Superior temporal gyrus (tissue), 1 donor: ENCODE measurements around the gene SMDT1.
"Not testable (repeated sequence)": the region's sequence is repeated elsewhere in the genome, so short reads cannot be mapped to it uniquely, and the experiment has no call there.

ENCODE experiments used
- DNase-seq: peaks from one replicate; pipeline ENCODE4 v3.0.0-alpha.2; 2016; ENCODE audit errors: extremely low spot score

Gene SMDT1

GRCh38 chr22:42070517-42071422, 8.7 kb upstream of the SMDT1 start, which contains the start of gene NAGA:
NAGA (minus strand) TSS chr22:42070812; CDS start chr22:42070297, 515 bp downstream.
- peak; percentile 93 for DNase-seq

- DNase-seq: not testable (repeated sequence)
These were observed 8.0 kb upstream of the SMDT1 start for GRCh38 chr22:42071508-42071907.

GRCh38 chr22:42072606-42073330, 6.7 kb upstream of the SMDT1 start:
- DNase-seq: no peak

GRCh38 chr22:42073621-42074041, 5.9 kb upstream of the SMDT1 start:
- no peak for DNase-seq

DNA sequence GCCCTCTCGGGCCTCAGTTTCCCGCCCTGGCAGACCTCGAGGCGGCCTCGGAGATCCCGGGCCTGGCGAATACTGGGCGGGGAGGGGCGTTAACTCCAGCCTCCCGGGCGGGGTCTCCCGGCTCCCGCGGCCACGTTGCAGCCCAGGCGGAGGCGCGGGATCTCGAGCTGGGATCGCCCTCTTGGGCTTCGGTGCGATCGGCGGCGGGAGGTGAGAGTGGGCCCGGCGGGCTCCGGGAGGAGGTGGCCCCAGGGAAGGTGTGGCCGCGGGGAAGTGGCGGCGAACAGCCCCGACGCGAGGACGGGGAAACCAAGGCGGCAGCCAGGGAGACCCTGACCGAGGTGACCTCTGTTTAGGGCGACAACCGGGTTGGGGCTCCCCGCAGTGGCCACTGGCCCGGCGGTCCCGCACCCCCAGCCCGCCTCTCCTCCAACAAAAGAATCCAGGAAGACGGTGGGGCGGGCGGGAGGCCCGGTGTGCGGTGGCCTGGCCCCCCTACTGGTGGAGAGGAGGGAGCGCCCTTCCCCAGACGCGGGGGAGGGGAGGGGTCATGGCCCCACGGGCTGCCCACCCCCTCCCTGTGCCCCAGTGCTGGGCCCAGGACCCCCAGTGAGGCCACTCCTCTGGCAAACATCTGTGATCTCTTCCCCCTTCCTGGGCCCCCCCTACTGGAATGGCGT, 5.2 kb upstream of the SMDT1 start, which contains the start of gene PHETA2:
Gene PHETA2 (plus strand): TSS at position 117 of the 680 bp plus-strand sequence. CDS start 3,046 bp downstream, outside the sequence.
- DNase-seq: no peak

- DNase-seq: no peak
These were observed 4.4 kb upstream of the SMDT1 start for GRCh38 chr22:42074846-42075676.

DNA sequence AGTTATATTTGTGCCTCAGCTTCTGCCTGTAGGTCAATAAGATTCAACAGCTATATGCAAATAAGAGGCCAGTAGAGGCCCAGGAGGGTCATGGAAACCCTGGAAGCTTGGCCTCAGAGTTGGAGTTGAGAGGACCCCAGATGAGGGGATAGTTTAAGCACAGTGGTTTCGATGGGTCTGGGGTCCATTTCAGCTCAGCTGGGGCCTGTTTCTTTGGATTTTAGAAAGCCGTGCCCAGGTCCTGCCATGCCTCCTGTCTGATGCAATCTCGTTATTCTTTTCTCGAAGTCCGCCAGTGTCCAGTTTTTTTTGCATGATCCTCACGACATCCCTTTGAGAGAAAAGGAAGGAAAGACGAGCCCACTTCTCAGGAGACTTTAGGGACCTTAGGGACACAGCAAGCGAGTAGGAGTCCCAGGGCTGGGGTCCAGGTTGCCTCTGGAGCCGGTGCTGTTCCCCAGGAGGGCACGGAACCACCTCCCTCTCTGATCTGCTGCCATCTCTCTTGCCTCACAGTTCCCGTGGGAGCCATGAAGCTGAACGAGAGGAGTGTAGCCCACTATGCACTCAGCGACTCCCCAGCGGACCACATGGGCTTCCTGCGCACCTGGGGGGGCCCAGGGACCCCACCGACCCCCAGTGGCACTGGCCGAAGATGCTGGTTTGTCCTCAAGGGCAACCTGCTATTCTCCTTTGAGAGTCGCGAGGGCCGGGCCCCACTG, 2.6 kb upstream of the SMDT1 start:
- DNase-seq: no peak

- no peak for DNase-seq
These were observed 1.9 kb upstream of the SMDT1 start for GRCh38 chr22:42077486-42078125.

DNA sequence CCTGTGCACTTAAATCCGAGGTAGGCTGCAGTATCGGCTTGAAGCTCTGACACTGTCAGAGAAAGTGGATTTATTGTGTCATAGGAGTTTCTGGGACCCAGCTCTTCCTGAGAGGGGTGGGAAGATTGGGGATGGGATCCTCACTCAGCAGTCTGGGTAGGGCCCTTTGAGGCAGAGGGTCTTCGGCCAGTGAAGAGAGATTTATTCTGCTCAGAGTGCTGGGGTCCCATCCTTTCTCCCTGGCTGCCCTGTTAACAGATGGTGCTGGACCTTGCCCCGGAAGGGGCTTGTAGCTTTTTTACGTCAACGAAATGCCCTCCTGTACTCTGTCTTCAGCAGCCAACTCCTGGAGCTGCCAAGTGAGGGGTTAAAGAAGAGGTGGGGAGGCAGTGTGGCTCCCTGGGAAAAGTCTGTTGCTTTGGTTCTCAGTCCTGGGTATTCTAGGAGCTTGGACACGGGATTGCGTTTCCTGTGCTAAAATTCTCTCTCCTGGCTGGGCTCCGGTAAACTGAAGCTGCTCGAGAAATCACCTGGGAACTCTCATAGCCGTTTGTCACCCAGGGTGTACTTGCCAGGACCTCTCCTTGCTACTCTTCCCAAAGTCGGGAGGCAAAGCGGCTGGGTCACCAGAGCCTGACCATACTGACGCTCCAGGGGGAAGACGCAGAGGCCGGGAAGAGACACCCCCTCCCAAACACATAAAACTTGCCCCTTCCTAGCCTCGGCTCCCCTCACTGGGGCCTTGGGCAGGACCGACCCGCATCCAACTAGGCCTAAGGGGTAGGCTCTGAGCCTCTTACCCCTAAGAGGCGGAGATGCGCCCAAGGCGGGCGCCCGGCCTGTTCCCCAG, 806 bp upstream of the SMDT1 start:
- no peak for DNase-seq

DNA sequence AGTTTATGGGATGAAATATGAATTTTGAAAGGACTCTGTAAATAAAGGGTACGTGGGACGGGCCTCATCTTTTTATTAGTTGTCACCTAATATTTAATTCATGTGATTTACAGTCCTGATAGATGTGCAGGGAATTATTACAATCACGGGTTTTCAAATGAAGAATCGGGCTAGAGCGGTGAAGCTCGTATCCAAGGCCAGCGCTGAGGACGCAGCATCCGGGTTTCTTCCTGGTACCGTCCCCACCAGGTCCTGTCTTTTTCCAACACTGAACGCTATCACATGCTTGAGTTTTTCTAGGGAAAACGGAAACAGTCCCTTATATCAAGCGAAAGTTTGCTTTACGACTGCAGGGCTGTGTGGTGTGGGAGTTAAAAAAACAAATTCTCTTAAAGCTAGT, 787 bp downstream of the SMDT1 start:
- peak; percentile 81 for DNase-seq

DNA sequence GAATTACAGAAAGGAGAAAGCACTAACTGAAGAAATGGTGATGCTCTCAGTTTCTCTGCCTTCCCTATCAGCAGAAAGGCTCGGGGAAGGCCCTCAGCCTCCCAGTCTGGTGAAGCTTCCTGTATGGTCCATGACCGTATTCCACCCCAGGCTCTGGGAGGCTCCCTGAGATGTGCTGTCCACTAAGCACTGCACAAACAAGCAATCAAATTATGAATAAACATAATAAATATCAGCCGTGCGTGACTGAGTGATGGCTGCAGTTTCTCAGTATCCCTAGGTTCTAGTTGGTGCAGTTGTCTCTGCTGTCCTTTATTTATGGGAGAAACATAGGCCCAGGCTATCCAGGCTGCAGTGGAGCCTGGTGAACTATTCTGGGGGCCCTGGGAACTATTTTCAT, 3.6 kb downstream of the SMDT1 start:
- no peak for DNase-seq

DNA sequence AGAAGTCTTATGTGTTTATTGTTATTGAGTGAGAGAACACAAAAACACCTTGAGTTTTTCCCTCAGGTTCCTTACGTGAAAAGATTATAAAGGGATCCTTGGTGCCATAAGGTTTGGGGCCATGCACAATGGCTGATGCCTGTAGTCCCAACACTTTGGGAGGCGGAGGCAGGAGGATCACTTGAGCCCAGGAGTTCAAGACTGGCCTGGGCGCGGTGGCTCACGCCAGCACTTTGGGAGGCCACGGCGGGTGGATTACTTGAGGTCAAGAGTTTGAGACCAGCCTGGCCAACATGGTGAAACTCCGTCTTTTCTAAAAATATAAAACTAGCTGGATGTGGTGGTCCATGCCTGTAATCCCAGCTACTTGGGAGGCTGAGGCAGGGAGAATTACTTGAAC, 5.4 kb downstream of the SMDT1 start:
- DNase-seq: no peak

GRCh38 chr22:42086051-42086450, 6.6 kb downstream of the SMDT1 start:
- DNase-seq: no peak

DNA sequence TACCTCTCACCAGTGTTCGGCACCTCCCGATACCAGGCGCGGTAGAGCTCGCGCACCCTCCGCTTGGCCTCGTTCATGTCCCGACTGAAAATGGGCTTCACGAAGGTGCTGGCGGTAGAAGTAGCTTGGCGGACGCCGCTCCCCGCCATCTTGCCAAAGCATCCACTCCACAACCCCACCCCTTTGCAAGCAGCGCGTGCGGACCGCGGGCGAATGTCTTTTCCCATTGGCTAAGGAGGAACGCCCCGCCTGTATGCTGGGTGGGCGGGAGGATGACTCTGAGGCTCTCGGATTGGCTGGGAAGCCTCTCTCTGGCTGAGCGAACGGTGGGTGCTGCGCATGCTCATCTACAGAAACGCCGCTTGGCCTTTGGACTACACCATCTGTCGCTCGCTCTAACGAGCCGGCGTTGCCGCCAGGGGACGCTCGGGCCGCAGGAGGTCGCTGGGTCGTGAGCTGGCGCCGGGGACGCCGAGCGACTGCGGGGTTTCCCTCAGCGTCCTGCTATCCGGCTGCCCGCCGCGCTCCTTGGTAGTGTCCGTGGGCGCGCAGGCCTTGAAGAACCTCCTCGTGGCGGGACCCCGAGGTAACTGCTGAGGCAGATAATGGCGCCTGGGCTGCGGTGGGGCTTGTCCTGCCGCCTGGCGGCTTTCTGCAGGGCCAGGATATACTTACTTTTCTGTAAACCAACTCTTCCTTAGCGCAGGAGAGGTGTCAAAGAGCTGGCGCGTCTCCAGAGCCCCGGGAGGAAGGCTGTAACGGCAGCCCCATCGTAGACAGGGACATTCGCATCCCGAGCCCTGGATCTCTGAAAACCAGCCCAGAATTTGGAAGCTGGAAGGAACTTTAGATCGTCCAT, 11.3 kb downstream of the SMDT1 start, which contains the start of gene NDUFA6:
Gene NDUFA6 (minus strand): TSS at position 177 of the 859 bp plus-strand sequence. CDS start 28 bp downstream, at position 149.
- peak; percentile 100 for DNase-seq

- DNase-seq: no peak
These were observed 11.9 kb downstream of the SMDT1 start for GRCh38 chr22:42091455-42091782.

DNA sequence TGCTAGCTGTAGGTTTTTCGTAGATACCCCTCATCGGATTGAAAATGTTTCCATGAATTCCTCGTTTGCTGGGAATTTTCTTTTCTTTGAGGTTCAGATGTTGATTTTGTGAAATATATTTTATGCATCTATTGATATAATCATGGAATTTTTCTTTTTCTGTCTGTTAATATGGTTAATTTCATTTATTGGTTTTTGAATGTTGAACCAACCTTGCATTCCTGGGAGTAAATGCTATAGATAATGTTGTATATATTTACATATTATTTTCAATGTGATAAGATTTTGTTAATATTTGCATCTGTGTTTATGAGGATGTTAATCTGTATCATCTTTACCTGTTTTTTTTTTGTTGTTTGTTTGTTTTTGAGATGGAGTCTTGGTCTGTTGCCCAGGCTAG, 21.7 kb downstream of the SMDT1 start:
- no peak for DNase-seq

GRCh38 chr22:42104332-42104860, 24.9 kb downstream of the SMDT1 start:
- not testable (repeated sequence) for DNase-seq

- DNase-seq: no peak
These were observed 29.3 kb downstream of the SMDT1 start for GRCh38 chr22:42108848-42109247.
